Loucy (cell line): ENCODE results near the gene PSD2.

Experiments used
- H2AFZ ChIP-seq: fragments of 200-600 bp; sonication (generic); 2 replicates; pipeline ENCODE4 v1.6.0; 2016; ENCODE audit warnings: antibody characterized with exemption, mild to moderate bottlenecking, low read length, moderate library complexity
- H3F3A ChIP-seq: fragments of 200-600 bp; 2 replicates; pipeline ENCODE4 v1.6.0; 2016; ENCODE audit warnings: antibody characterized with exemption, low read depth, mild to moderate bottlenecking
- H3K27me3 ChIP-seq: fragments of 200-600 bp; sonication (generic); 2 replicates; pipeline ENCODE4 v1.6.1; 2014; ENCODE audit warnings: low read length, mild to moderate bottlenecking; ENCODE audit not compliant: insufficient read depth, poor library complexity, severe bottlenecking
- H3K36me3 ChIP-seq: fragments of 200-600 bp; sonication (generic); 2 replicates; pipeline ENCODE4 v1.6.1; 2016; ENCODE audit warnings: low read length; ENCODE audit not compliant: insufficient read depth
- H3K4me1 ChIP-seq: fragments of 200-600 bp; sonication (generic); 2 replicates; pipeline ENCODE4 v1.5.1; 2014; ENCODE audit warnings: low read length, mild to moderate bottlenecking; ENCODE audit not compliant: insufficient read depth, poor library complexity, severe bottlenecking
- H3K4me2 ChIP-seq: fragments of 200-600 bp; sonication (generic); 2 replicates; pipeline ENCODE4 v1.6.0; 2014; ENCODE audit warnings: antibody characterized with exemption, low read length, low read depth, mild to moderate bottlenecking; ENCODE audit not compliant: poor library complexity, severe bottlenecking
- H3K4me3 ChIP-seq: fragments of 200-600 bp; sonication (generic); 2 replicates; pipeline ENCODE4 v1.5.1; 2014; ENCODE audit warnings: low read length, mild to moderate bottlenecking, mixed read lengths; ENCODE audit not compliant: poor library complexity, severe bottlenecking
- H3K79me2 ChIP-seq: fragments of 200-600 bp; sonication (generic); 2 replicates; pipeline ENCODE4 v1.6.1; 2014; ENCODE audit warnings: low read length; ENCODE audit not compliant: insufficient read depth
- H3K9ac ChIP-seq: fragments of 200-600 bp; sonication (generic); 2 replicates; pipeline ENCODE4 v1.6.0; 2014; ENCODE audit warnings: mild to moderate bottlenecking, low read depth, low read length, moderate library complexity; ENCODE audit not compliant: poor library complexity, severe bottlenecking
- H3K9me2 ChIP-seq: fragments of 200-600 bp; sonication (generic); replicated peaks from 2 replicates; pipeline ENCODE4 v1.6.1; 2016; ENCODE audit warnings: low read depth, low read length, mixed read lengths
- H3K9me3 ChIP-seq: fragments of 200-600 bp; sonication (generic); 2 replicates; pipeline ENCODE4 v1.6.1; 2014; ENCODE audit warnings: mild to moderate bottlenecking, antibody characterized with exemption, low read length, low read depth; ENCODE audit not compliant: insufficient read depth
- H4K20me1 ChIP-seq: fragments of 200-600 bp; sonication (generic); 2 replicates; pipeline ENCODE4 v1.6.0; 2014; ENCODE audit warnings: antibody characterized with exemption, low read length, mild to moderate bottlenecking; ENCODE audit not compliant: insufficient read depth, poor library complexity, severe bottlenecking
- CTCF ChIP-seq: fragments of 200-600 bp; sonication (generic); conservative IDR thresholded peaks from 2 replicates; pipeline ENCODE4 v1.5.1; 2014; ENCODE audit warnings: mild to moderate bottlenecking, antibody characterized with exemption, low read length
- EZH2phosphoT487 ChIP-seq: fragments of 200-600 bp; IDR thresholded peaks from 2 replicates; pipeline ENCODE4 v1.6.1; 2018; ENCODE audit warnings: antibody characterized with exemption, mild to moderate bottlenecking, moderate library complexity, borderline replicate concordance

Gene PSD2

DNA sequence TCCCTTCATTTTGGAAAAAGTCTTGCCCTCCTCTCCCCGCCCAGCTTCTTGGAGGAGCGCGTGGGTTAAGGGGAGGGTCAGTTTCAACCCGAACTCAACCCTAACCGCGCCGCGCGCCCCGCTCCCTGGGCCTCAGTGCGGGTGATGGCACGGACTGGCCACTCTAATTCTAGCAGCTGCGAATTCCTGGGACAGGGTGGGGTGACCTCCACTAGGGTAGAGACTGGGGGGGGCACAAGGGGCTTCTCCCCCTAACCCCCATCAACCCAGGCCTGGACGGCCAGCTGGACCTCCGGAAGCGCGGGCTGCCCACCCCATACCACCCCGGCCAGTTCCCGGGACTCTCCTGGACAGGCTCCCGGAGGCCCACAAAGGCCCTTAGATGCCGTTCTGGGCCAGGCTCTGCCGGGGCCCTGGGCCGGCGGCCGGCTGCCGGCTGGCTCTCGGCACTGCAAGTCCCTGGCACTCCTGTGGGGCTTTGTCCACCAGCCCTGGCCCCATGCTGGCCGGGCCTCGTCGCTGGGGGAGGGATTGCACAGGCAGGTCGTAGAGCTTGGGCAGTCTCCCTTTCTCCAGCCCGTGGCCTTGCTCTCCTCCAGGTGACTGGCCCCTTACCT is 7.2 kb upstream of the PSD2 start:
- Histone ChIP-seq H3F3A (no peaks in the 10 kb centered on the region), H2AFZ (no peak overlapping the region), H3K9me3 (no peaks in the 10 kb centered on the region), H3K9me2 (no peaks in the 10 kb centered on the region), H3K4me2 (no peak overlapping the region), H3K36me3 (no peaks in the 10 kb centered on the region), H3K4me1 (peaks cover 4% of the 10 kb centered on the region), H3K27me3 (no peaks in the 10 kb centered on the region), H4K20me1 (no peaks in the 10 kb centered on the region), H3K9ac (no peak overlapping the region), H3K4me3 (no peak overlapping the region), H3K79me2 (no peaks in the 10 kb centered on the region)
- TF ChIP-seq EZH2phosphoT487 (no peak), CTCF (no peak)

DNA sequence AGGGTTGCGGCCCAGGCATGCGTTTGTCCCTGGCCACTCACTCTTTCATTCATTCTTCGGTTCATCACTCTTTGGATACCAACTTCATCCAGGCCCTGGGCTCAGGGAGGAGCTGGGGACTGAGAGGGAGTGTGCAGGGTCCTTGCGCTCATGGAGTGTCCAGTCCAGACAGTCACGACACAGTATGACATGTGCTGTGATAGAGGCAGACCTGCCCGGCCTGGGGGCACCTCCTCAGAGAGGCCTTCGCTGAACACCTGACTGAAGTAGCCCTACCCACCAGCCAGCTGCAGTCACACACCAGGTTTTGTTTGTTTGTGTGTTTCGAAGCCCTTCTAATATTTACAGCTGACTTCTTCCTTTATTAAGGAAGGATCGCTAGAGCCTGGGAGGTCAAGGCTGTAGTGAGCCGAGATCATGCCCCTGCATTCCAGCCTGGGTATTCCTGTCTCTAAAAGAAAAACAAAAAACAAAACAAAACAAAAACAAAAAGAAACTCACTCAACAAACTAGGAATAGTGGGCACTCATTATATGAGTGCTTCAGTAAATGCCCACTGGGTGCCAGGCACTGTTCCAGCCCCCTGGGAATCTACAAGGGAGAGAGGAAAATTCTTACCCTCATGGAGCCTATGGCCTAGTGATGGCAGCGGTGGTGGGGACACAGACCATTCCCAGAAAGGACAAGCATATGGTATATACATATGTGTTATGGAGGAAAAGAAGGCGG is 6.3 kb upstream of the PSD2 start:
- TF ChIP-seq EZH2phosphoT487 (no peak), CTCF (no peak)
- Histone ChIP-seq H2AFZ (no peak overlapping the region), H3K27me3 (no peaks in the 10 kb centered on the region)

DNA sequence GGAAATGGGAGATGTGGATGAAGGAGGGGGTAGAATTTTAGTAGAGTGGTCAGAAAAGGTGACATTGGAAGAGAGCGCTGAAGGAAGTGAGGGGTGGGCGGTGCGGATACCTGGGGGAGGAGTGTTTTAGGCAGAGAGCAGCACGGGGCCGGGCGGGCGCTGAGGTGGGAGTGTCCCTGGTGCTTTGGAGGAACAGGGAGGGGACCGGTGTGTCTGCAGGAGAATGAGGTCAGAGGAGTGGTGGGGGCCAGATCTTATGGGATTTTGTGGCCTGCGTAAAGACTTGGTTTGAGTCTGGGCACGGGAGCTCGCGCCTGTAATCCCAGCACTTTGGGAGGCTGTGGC is 5.8 kb upstream of the PSD2 start:
- Histone ChIP-seq H4K20me1 (no peaks in the 10 kb centered on the region), H3K27me3 (no peaks in the 10 kb centered on the region), H3K9me3 (no peaks in the 10 kb centered on the region), H3K4me1 (peaks cover 4% of the 10 kb centered on the region), H3K9me2 (no peaks in the 10 kb centered on the region), H3K36me3 (no peaks in the 10 kb centered on the region), H3K79me2 (no peaks in the 10 kb centered on the region), H3F3A (no peaks in the 10 kb centered on the region), H3K9ac (no peak overlapping the region), H2AFZ (no peak overlapping the region), H3K4me3 (no peak overlapping the region), H3K4me2 (no peak overlapping the region)
- TF ChIP-seq EZH2phosphoT487 (no peak), CTCF (no peak)

More for the DNA sequence above, 6.3 kb upstream of the PSD2 start:
- Histone ChIP-seq H3K9ac (no peak overlapping the region), H4K20me1 (no peaks in the 10 kb centered on the region), H3K9me3 (no peaks in the 10 kb centered on the region), H3K36me3 (no peaks in the 10 kb centered on the region), H3K9me2 (no peaks in the 10 kb centered on the region), H3K4me2 (no peak overlapping the region), H3K79me2 (no peaks in the 10 kb centered on the region), H3K4me3 (no peak overlapping the region), H3K4me1 (peaks cover 4% of the 10 kb centered on the region), H3F3A (no peaks in the 10 kb centered on the region)
